IMR-90 (cell line): ENCODE measurements around the gene CTCFL.

Experiments
- BHLHE40 ChIP-seq: fragments of 150-350 bp; IDR thresholded peaks from 2 replicates; pipeline ENCODE4 v1.6.1; 2016; ENCODE audit warnings: mild to moderate bottlenecking, low read depth, low read length
- POLR2A ChIP-seq: IDR thresholded peaks from 2 replicates; pipeline ENCODE4 v1.6.1; 2012; ENCODE audit warnings: mild to moderate bottlenecking, low read depth, low read length
- RCOR1 ChIP-seq: IDR thresholded peaks from 2 replicates; pipeline ENCODE4 v1.6.1; 2012; ENCODE audit warnings: mild to moderate bottlenecking, low read length, improper control_type of control experiment; ENCODE audit not compliant: insufficient replicate concordance
- TF ChIP-seq, protein P1 (sequence below): conservative IDR thresholded peaks from 2 replicates; pipeline ENCODE4 v1.5.1; 2012; ENCODE audit warnings: mild to moderate bottlenecking, low read depth, low read length, improper control_type of control experiment

DNA sequence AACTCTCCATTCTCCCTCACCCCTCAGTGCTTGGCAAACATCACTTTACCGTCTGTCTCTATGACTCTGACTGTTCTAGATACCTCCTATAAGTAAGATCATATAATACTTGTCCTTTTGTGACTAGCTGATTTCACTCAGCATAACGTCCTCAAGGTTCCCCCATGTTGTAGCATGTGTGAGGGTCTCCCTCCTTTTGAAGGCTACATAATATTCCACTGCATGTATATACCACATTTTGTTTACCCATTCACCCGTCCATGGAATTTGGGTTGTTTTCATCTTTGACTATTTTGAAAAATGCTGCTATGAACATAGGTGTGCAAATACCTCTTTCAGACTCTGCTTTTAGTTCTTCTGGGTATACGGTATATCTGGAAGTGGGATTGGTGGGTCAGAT, 28.3 kb downstream of the CTCFL start:
- no peak for TF ChIP-seq POLR2A
- TF ChIP-seq, protein P1, sequence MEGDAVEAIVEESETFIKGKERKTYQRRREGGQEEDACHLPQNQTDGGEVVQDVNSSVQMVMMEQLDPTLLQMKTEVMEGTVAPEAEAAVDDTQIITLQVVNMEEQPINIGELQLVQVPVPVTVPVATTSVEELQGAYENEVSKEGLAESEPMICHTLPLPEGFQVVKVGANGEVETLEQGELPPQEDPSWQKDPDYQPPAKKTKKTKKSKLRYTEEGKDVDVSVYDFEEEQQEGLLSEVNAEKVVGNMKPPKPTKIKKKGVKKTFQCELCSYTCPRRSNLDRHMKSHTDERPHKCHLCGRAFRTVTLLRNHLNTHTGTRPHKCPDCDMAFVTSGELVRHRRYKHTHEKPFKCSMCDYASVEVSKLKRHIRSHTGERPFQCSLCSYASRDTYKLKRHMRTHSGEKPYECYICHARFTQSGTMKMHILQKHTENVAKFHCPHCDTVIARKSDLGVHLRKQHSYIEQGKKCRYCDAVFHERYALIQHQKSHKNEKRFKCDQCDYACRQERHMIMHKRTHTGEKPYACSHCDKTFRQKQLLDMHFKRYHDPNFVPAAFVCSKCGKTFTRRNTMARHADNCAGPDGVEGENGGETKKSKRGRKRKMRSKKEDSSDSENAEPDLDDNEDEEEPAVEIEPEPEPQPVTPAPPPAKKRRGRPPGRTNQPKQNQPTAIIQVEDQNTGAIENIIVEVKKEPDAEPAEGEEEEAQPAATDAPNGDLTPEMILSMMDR = no peak
- no peak for TF ChIP-seq BHLHE40
- TF ChIP-seq RCOR1 = no peak
